ENCODE measurements around the gene FXR2.
A peak's percentile ranks its signal among the peaks of the same experiment; 100 is the strongest.

FXR2 gene

DNA sequence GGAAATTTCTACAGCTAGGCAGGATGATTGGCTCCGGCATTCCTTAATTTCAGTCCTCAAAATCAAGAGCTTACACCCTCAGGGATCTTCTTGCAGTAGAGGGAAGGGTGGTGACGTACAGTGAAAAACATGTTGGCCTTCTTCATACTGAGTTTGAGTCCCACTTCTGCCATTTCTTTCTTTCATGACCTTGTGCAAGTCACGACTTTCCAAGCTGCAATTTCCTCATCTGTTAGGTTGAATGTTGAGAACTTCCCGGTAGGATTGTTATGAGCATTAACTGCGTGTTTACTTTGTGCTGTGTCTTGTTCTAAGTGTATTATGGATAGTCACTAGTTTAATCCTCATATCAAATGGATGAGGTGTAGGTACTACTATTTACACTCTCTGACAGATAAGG lies 45.1 kb downstream of the FXR2 start:
- no peak for DNase-seq

GRCh38 chr17:7563115-7563869 lies 51.4 kb downstream of the FXR2 start:
- DNase-seq: no peak

DNA sequence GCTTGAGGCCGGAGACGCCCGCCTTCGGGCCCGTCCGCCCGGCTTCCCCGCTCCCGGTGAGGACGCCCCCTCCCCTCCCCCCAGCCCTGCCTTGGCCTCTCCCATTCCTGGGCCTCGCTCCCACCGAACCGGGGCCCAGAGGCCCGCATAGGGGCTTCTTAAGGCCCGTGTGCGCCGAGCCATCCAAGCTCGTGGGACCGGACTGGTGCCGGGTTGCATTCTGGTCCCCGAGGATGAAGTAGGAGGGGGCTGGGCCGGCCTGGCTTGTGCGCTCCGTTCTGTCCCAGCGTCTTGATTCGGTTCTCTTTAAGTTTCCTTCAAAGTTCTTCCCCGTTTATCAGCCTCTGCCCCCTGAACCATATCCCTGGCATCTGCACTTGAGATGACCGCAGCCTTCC lies 52.5 kb downstream of the FXR2 start:
- no peak for DNase-seq

- DNase-seq: peak; percentile 63
Measured at GRCh38 chr17:7561589-7562207, 53.0 kb downstream of the FXR2 start, which contains the start of gene SENP3. SENP3 (plus strand) TSS chr17:7561919; CDS start chr17:7563077, 1,158 bp downstream.

GRCh38 chr17:7561028-7561575 lies 53.6 kb downstream of the FXR2 start:
- DNase-seq: peak; percentile 55

DNA sequence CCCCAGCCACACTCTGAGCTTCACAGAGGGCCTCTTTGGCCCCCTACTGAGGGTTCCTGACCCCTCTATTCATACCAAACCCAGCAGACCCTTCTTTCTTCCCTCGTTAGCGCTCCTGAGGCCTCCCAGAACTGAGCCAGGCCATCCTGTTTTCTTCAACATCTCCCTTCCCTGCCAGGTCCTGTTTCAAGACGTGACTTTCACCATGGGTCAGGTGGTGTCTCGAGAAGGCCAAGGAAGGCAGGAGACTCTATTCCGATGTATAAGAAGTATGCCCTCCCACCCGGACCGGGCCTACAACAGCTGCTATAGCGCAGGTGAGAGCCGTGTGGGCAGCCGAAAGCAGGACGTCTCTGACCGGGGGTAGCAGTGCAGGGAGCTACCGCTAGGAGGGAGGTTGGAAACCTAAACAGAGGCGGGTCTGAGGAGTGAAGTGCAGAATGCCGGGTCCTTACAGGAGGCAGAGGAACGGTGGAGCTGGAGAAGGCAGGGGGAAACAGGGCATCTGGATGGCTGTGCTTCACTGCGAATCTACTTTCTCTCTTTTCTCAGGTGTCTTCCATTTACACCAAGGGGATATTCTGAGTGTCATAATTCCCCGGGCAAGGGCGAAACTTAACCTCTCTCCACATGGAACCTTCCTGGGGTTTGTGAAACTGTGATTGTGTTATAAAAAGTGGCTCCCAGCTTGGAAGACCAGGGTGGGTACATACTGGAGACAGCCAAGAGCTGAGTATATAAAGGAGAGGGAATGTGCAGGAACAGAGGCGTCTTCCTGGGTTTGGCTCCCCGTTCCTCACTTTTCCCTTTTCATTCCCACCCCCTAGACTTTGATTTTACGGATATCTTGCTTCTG lies 54.3 kb downstream of the FXR2 start:
- peak; percentile 32 for DNase-seq

DNA sequence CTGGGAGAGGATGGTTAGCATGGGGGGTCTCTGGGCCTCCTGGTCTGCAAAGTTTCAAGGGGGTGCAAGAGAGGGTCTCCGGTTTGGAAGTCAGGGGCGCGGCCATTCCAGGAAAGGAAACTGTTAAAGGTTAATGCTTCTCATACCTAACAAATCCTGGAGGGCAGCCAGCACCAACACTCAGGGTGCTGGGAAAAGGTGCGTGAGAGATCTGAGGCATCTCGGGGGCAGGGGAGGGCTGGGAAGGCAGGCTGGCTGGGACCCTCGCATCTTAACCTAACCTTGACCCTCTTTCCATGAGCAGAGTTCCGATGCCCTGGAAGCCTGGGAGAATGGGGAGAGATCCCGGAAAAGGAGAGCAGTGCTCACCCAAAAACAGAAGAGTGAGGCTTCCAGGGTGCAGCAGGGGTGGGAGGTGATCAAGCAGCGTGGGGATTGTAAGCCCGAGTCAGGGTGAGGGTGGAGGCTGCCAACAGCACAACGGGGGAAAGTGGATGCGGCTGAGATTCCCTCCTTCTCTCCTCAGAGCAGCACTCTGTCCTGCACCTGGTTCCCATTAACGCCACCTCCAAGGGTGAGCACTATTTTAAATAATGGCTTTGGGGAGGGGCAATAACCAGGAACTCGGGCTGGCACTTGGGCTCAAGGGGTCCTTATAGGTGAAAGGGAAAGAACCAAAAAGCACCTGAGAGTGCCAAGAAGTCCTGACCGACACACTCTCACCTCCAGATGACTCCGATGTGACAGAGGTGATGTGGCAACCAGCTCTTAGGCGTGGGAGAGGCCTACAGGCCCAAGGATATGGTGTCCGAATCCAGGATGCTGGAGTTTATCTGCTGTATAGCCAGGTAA lies 55.2 kb downstream of the FXR2 start:
- no peak for DNase-seq

DNA sequence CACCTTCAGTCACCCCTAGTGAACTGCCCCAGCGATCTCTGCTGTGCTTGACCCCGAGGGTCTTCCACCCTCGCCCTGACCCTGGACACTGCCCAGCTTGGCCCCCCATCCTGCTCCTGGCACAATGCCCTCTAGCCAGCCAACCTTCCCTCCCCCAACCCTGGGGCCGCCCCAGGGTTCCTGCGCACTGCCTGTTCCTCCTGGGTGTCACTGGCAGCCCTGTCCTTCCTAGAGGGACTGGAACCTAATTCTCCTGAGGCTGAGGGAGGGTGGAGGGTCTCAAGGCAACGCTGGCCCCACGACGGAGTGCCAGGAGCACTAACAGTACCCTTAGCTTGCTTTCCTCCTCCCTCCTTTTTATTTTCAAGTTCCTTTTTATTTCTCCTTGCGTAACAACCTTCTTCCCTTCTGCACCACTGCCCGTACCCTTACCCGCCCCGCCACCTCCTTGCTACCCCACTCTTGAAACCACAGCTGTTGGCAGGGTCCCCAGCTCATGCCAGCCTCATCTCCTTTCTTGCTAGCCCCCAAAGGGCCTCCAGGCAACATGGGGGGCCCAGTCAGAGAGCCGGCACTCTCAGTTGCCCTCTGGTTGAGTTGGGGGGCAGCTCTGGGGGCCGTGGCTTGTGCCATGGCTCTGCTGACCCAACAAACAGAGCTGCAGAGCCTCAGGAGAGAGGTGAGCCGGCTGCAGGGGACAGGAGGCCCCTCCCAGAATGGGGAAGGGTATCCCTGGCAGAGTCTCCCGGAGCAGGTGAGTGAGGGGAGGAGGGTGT lies 56.0 kb downstream of the FXR2 start, which contains the start of gene TNFSF13:
TNFSF13 (plus strand) TSS at position 207 of the 776 bp plus-strand sequence; CDS start at position 497, 290 bp downstream.
- no peak for DNase-seq

GRCh38 chr17:7557775-7558543 lies 56.7 kb downstream of the FXR2 start:
- peak; percentile 38 for DNase-seq

DNA sequence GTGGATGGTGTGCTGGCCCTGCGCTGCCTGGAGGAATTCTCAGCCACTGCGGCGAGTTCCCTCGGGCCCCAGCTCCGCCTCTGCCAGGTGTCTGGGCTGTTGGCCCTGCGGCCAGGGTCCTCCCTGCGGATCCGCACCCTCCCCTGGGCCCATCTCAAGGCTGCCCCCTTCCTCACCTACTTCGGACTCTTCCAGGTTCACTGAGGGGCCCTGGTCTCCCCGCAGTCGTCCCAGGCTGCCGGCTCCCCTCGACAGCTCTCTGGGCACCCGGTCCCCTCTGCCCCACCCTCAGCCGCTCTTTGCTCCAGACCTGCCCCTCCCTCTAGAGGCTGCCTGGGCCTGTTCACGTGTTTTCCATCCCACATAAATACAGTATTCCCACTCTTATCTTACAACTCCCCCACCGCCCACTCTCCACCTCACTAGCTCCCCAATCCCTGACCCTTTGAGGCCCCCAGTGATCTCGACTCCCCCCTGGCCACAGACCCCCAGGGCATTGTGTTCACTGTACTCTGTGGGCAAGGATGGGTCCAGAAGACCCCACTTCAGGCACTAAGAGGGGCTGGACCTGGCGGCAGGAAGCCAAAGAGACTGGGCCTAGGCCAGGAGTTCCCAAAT lies 57.4 kb downstream of the FXR2 start:
- no peak for DNase-seq

DNA sequence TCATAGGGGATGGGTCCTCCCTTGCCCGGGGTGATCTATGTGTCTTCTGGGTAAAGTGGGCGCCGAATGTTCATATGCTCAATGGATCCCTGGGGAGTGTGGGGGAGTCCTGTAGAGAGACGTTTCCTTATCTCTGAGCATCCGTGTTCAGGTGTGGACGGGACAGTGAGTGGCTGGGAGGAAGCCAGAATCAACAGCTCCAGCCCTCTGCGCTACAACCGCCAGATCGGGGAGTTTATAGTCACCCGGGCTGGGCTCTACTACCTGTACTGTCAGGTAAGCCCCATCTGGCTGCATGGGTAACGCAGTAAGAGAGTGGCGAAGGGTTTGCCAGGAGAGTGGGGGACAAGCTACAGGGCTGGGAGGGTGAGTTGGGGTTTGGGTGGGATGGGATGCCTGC lies 58.1 kb downstream of the FXR2 start:
- DNase-seq: no peak

DNA sequence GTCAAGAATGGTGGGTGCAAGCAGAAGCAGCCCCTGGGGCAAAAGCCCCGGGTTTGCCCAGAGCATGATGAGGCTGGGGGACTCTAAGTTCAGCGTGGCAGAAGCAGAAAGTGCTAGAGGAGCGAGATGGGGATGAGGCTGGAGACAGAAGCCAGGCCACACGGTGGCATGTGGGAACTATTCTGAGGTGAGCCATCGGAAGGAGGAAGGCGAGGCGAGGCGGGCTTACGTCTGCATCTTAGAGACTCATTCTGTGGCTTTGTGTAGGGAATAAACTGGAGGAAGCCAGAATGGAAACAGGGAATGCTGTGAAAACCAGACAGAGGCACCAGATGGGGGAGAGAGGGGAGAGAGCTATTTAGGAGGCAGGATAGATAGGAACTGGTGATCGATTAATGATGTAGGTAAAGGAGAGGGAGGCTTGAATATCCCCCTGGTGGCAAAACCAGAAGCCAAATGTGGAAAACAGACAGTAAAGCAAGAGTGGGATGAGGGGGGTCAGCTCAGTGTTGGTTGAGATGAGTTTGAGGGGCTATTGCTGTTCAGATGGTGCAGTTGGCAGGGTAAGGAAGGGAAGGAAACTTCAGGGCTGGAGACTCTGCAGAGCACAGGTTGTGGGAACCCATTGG lies 59.3 kb downstream of the FXR2 start:
- DNase-seq: no peak

- no peak for DNase-seq
Measured at GRCh38 chr17:7553356-7553755, 61.3 kb downstream of the FXR2 start.

DNA sequence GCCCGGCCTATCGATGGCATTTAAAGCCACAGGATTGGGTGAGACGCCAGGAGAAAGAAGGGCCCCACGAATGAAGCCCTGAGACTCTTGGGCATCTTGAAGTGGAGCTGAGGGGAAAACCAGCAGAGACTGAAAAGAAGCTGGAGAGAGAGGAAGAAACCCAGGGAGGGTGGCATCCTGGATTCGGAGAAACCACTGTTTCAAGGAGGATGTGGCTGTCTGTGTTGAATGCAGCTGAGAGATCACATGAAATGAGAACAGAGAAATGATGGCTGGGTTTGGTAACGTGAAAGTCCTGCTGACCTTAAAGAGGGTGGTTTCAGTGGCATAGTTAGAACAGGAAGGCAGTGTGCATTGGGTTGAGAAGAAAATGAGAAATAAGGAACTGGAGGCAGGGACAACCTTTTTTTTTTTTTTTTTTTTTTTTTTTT lies 62.1 kb downstream of the FXR2 start:
- DNase-seq: no peak

- DNase-seq: no peak
Measured at GRCh38 chr17:7551396-7551795, 63.3 kb downstream of the FXR2 start.

- DNase-seq: no peak
Measured at GRCh38 chr17:7550344-7550743, 64.4 kb downstream of the FXR2 start.

GRCh38 chr17:7549401-7550055 lies 65.2 kb downstream of the FXR2 start:
- no peak for DNase-seq

DNA sequence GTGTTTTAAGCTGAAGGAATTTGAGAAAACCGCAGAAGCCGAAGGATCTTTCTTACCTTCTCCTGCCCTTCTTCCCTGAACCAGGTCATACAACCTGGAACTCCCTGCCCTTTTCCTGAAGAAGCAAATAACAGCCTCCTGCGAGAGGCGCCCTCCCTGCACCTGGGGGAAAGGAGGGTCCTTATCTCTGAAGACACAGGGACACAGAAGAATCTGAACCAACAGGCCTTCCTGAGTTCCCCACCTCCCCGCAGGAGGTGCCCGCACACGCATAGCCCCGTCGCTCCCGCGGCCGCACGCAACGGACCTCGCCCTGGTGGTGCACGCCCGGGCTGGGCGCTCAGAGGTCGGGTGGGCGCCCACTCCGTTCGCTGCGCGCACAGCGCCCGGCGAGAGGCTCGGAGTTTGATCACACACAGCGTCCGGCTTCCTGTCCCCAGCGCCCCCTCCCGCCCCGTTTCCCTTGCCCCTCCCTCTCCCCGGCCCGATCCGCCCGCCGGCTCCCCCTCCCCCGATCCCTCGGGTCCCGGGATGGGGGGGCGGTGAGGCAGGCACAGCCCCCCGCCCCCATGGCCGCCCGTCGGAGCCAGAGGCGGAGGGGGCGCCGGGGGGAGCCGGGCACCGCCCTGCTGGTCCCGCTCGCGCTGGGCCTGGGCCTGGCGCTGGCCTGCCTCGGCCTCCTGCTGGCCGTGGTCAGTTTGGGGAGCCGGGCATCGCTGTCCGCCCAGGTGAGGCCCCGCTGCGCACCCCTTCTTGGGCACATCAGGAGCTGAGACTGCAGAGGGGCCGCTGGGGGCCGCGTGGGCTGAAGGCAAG lies 65.9 kb downstream of the FXR2 start, which contains the start of gene TNFSF12:
TNFSF12 (plus strand) TSS at position 474 of the 816 bp plus-strand sequence; CDS start at position 570, 96 bp downstream.
- no peak for DNase-seq

All from NCI-H2107 (cell line).